Mucosa of descending colon (tissue), 3 donors: ENCODE measurements around the gene MAN1A2. TPM values are rescaled to one million over a fixed set of nuclear protein-coding genes. Genes with fewer than 3 reads are reported as not detected.

Source experiments
- ATAC-seq: fragments of 200-7000 bp; cut with Tn5 transposase; one replicate; pipeline ENCODE4 v1.9.1; 2020; ENCODE audit warnings: mild to moderate bottlenecking, moderate library complexity
- DNase-seq, 3 donors: peaks; one replicate each; pipeline ENCODE4 v3.0.0-alpha.2; 2020
- H3K36me3 ChIP-seq: fragments of 200-600 bp; one replicate; pipeline ENCODE4 v1.8.0; 2021; ENCODE audit warnings: low read depth, mild to moderate bottlenecking
- H3K4me1 ChIP-seq: fragments of 200-600 bp; one replicate; pipeline ENCODE4 v1.8.0; 2021; ENCODE audit warnings: low read depth, mild to moderate bottlenecking
- H3K4me3 ChIP-seq: fragments of 200-600 bp; one replicate; pipeline ENCODE4 v1.8.0; 2021; ENCODE audit warnings: mild to moderate bottlenecking
- H3K9me3 ChIP-seq: fragments of 200-600 bp; one replicate; pipeline ENCODE4 v1.8.0; 2021; ENCODE audit warnings: mild to moderate bottlenecking
- intact Hi-C, 2 donors: fragments of 100-400 bp; cut with DNase I in 1 of 2; cut with micrococcal nuclease in 1 of 2; formaldehyde crosslinking; loops; one replicate each; pipeline versions ENCODE4 v1.11.0 to v1.11.1; 2022; cut with DNase I, micrococcal nuclease
- total RNA-seq, 3 donors: library from RNA; stranded (reverse); fragmentation: NEBNext Ultra II Directional in 2 of 3; extraction: Animal tissue kit (Norgen Biotek cat#: 25700) in 2 of 3; gene quantifications; one replicate each; pipeline versions ENCODE4 v1.2.1 to v1.2.4, GENCODE V29; 2021 to 2023
- TF ChIP-seq, protein P1 (sequence below): fragments of 200-600 bp; IDR thresholded peaks from one replicate; pipeline ENCODE4 v1.8.0; 2022; ENCODE audit warnings: antibody characterized with exemption, mild to moderate bottlenecking
- donor health status: DM: no; HTN: no; CAD: no; lungs with moderate emphysema.
- donor health status: DM: no; HTN: no; CAD: no.
- donor health status: DM: no; HTN: yes; CAD: no.

Gene MAN1A2
- total RNA-seq, 3 donors from 2014 or later, result 29.1 to 59.6 (median 32.4) TPM

DNA sequence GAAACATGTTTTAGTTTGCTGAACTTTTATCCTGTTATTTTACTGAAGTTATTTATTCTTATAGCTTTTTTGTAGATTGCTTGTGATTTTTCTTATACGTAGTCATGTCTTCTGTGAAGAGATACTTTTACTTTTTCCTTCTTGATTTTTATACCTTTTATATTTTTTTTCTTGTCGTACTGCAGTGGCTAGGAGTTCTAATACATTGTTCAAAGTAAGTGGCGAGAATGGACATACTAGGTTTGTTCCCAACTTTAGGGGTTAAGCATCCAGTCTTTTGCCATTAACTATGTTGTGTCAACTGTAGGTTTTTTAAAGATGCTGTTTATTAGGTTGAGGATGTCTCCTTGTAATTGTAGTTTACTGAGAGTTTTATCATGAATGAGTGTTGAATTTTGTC, 36.3 kb downstream of the MAN1A2 start:
- no peaks in the 10 kb centered on the region for H3K36me3 ChIP-seq
- H3K4me1 ChIP-seq, result peaks cover 3% of the 10 kb centered on the region
- no peaks in the 10 kb centered on the region for H3K9me3 ChIP-seq
- intact Hi-C loops, result no loop called here
- ATAC-seq (no peak), DNase-seq (no peak)
- no peak overlapping the region for H3K4me3 ChIP-seq
- TF ChIP-seq, protein P1, sequence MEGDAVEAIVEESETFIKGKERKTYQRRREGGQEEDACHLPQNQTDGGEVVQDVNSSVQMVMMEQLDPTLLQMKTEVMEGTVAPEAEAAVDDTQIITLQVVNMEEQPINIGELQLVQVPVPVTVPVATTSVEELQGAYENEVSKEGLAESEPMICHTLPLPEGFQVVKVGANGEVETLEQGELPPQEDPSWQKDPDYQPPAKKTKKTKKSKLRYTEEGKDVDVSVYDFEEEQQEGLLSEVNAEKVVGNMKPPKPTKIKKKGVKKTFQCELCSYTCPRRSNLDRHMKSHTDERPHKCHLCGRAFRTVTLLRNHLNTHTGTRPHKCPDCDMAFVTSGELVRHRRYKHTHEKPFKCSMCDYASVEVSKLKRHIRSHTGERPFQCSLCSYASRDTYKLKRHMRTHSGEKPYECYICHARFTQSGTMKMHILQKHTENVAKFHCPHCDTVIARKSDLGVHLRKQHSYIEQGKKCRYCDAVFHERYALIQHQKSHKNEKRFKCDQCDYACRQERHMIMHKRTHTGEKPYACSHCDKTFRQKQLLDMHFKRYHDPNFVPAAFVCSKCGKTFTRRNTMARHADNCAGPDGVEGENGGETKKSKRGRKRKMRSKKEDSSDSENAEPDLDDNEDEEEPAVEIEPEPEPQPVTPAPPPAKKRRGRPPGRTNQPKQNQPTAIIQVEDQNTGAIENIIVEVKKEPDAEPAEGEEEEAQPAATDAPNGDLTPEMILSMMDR, result no peak

DNA sequence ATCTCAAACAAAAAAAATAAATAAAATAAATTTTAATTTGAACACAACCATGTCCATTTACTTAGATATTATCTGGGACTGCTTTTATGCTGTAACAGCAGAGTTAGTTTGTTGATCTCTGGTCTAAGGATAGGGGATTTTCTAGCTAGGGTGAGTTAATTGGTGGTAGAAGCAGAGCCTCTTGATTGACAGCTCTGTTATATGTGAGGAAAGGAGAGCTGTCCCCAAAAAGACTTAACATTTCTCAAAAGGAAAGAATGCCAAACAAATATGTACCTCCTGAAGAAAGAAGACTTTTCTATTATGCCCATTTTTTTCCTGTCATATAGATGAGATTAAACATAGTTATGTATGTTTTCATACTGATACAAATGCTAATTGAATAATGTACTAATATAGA, 37.8 kb downstream of the MAN1A2 start:
- ATAC-seq (no peak), DNase-seq (no peak)
- Histone ChIP-seq H3K4me3 (no peak overlapping the region), H3K4me1 (peaks cover 3% of the 10 kb centered on the region), H3K9me3 (no peaks in the 10 kb centered on the region), H3K36me3 (no peaks in the 10 kb centered on the region)
- TF ChIP-seq, protein P1, result no peak
- intact Hi-C loops, result no loop called here

DNA sequence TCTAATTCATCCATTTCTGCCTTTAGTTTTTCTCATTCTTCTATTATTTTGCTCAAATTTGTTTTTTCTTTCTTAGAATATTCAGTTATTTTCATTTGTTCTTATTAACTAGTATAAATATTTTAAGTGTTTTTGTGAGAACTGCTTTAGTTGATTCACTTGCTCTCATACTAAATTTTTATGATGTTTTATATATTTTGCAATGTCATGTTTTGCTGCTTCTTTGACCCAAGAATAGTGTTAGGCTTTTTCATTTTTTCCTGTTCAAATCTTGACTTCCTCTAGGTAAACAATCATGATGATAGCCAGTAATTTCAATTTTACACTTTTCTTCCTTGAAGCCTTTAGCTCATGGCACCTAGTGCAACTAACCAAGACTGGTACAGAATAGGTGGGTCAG, 45.2 kb downstream of the MAN1A2 start:
- intact Hi-C loops, result no loop called here
- Histone ChIP-seq H3K36me3 (no peaks in the 10 kb centered on the region), H3K4me1 (no peaks in the 10 kb centered on the region), H3K9me3 (no peaks in the 10 kb centered on the region), H3K4me3 (no peak overlapping the region)
- DNase-seq, result no peak
- no peak for ATAC-seq
- TF ChIP-seq, protein P1, result no peak

DNA sequence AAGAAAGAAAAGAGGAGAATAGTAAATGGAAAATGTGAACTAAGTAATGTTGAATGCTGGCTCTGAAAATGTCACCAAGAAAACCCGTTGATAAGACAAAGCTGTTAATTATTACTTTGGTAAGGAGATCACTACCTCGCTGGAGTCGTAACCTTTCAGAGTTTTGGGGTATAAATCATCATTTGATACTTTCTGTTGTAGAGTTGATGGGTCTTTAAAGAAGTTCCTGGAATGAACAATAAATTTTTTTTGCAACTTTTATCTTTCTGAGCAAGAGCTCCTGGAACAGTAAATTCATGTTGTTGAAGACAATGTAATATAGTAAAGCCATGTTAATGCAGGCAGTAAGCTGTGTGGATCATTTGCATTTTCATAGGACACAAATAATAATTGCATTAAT, 46.2 kb downstream of the MAN1A2 start:
- DNase-seq, result no peak
- no peak overlapping the region for H3K4me3 ChIP-seq
- intact Hi-C loops, result no loop called here
- no peaks in the 10 kb centered on the region for H3K9me3 ChIP-seq
- TF ChIP-seq, protein P1, result no peak
- no peaks in the 10 kb centered on the region for H3K36me3 ChIP-seq
- ATAC-seq, result no peak
- no peaks in the 10 kb centered on the region for H3K4me1 ChIP-seq

DNA sequence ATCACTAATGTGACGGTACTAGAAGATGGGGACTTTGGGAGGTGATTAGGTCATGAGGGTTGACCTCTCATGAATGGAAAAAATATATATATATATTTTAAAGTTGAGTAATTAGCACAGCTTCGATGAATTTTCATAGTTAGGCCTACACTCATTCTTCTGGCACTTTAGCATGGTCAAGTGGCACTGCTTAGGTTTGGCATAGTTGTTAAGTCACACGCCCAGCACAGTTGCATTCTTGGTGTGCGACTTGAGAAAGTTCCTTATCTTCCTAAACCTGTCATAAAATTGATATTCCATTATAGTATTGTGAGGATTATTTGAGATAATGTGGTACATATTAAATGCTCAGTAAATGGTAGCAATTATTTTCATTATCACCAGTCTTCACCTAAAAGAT, 47.7 kb downstream of the MAN1A2 start:
- TF ChIP-seq, protein P1, result no peak
- H3K4me1 ChIP-seq, result no peaks in the 10 kb centered on the region
- intact Hi-C loops, result no loop called here
- DNase-seq (no peak), ATAC-seq (no peak)
- no peak overlapping the region for H3K4me3 ChIP-seq
- no peaks in the 10 kb centered on the region for H3K36me3 ChIP-seq
- H3K9me3 ChIP-seq, result no peaks in the 10 kb centered on the region

DNA sequence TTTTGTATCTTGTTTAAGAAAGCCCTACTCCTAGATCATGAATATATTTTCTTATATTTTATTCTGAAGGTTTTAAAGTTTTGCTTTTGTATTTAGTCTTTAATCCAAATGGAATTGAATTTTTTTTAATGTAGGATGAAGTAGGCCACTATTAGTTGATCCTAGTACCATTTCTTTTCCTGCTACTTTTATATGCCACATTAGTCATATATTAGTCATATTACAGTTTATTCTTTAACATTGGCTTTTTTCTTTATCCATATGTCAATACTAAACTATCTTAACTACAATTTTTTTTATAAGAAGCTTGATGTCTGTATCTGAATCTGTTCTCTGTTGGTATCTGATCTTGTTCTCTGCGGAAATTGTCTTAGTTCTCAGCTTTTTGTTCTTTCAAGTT, 48.8 kb downstream of the MAN1A2 start:
- DNase-seq (no peak), ATAC-seq (no peak)
- TF ChIP-seq, protein P1, result no peak
- no peaks in the 10 kb centered on the region for H3K4me1 ChIP-seq
- no peaks in the 10 kb centered on the region for H3K9me3 ChIP-seq
- no peaks in the 10 kb centered on the region for H3K36me3 ChIP-seq
- no peak overlapping the region for H3K4me3 ChIP-seq
- intact Hi-C loops, result no loop called here
